GM19324 (cell line): ENCODE results near the gene RESF1.
A peak's percentile ranks its signal among the peaks of the same experiment; 100 is the strongest.
"Not testable (repeated sequence)": the region's sequence is repeated elsewhere in the genome, so short reads cannot be mapped to it uniquely, and the experiment has no call there.

ENCODE experiments used
- ATAC-seq: cut with Tn5 transposase; IDR thresholded peaks from one replicate; pipeline ENCODE4 v1.9.1; 2021; ENCODE audit warnings: mild to moderate bottlenecking, moderate library complexity; ENCODE audit not compliant: unreplicated experiment, low FRiP score

Gene RESF1

GRCh38 chr12:31959161-31959700 is at the start of gene RESF1:
Gene RESF1, plus strand, starts transcription at chr12:31959415. Its CDS starts 21,541 bp downstream, at chr12:31980956.
- ATAC-seq, result peak; percentile 95

DNA sequence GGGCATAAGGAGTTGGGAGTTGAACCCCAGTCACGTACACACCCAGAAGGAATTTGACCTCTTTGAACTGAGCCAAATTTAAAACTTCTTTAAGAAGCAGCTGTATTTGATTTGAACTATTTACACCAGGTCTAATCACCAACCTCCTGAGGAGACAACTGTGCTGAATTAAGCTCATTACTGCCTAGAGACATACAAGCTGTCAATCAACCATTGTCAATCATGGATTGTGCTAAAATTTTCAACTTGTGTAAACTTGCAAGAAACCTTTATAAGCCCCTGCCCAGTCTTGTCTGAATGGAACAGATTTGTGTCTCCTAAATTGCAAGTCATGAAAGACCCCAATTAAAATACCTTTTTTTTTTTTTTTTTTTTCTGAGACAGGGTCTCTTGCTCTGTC is 44.3 kb upstream of the RESF1 start:
- no peak for ATAC-seq

DNA sequence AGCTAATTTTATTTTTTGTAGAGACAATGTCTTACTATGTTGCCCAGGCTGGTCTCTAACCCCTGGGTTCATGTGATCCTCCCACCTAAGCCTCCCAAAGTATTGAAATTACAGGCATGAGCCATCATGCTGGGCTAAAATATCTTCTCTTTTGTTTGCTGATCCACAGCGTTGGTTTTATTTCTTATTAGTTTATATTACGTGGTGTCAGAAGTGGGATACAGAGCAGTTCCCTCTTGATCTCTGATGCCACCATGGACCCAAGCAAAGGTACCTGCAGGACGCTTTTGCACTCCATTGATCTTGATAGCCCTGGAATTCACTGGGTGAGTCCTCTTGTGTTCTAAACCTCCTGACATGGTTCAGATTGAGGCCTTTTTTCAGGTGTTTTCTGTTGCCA is 43.8 kb upstream of the RESF1 start:
- no peak for ATAC-seq

GRCh38 chr12:31922341-31923062 is 36.7 kb upstream of the RESF1 start:
- no peak for ATAC-seq

GRCh38 chr12:31923063-31923412 is 36.2 kb upstream of the RESF1 start:
- ATAC-seq, result no peak

DNA sequence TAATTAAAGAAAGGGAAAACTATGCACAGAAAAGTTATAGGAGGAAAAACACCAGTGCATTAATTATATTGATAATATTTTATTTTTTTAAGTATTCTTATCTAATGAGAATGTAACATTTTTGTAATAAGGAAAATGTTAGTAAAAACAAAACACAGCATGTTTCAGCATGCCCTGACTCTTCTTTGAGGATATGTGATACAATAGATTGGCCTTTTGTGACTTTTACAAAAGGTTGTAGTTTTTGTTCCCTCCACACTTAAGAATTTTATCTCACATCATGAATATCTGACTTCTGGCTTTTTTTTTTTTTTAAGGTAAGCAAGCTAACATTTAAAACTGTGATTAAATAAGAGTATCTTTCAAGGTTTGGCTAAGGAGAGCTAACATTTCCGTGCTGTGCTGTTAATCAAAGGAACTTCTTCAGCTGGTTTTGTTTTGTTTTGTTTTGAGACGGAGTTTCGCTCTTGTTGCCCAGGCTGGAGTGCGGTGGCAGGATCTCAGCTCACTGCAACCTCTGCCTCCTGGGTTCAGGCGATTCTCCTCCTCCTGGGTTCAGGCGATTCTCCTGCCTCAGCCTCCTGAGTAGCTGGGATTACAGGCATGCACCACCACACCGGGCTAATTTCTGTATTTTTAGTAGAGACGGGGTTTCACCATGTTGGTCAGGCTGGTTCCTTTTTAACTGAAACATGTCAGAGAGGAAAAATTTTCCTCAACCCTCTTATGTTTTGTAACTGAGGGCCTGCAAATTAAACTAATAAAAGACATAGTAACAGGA is 30.8 kb upstream of the RESF1 start:
- ATAC-seq, result peak; percentile 69

GRCh38 chr12:31929027-31929526 is 30.1 kb upstream of the RESF1 start:
- ATAC-seq, result no peak

DNA sequence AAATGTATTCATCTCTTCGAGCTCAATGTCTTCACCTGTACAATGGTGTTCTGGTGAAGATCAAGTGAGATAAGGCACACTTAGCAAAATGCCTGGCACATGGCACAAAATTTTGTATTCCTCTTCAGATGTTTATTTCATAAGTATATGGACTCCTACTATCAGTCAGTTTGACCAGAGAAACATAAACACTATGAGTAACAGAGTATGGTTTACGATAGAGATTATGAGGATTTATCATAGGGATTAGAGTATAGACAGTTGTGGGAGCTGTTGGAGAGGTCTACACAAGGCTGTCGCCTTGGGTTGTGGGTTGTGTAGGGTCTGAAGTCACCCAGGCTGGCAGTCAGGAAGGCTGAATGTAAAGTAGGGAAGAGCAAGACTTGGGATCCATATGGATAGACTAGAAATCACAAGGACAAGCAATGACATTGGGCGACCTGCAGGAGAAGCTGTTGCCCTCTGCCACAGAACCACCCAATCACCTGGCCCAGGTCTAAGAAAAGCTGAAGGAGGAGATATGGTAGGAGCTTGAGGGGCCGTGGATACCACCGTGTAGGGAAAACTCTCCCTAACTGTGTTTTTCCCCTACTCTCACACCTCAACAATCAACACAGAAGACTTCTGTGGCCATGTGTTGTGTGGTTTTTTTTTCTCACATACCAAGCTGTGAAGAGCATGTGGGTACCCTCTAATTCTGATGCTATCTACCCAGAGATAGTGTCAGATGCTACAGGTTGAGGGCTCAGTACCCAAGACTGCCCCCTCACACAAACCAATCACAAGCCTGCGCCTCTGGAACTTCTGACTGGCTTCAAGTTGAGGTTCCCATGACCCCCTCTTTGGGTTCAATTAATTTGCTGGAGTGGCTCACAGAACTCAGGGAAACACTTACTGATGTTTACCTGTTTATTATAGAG is 27.2 kb upstream of the RESF1 start:
- ATAC-seq, result no peak

DNA sequence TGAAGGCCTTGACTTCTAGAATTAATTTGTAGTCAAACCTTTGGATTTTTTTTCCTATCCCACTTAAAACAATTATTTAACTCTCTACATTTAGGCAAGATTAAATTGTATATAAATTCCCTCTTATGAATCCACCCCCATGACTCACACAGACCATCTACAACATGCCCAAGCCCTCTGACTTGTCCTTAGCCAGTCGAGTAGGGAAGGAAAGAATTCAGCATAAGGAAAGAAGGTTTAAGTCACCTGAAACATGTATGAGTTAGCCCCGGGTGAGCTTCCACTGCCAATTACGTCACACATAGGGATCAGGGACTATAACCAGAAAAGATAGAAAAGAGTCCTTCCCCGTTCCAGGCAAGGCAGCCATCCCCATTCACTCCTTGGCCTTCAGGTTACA is 14.9 kb upstream of the RESF1 start:
- ATAC-seq, result no peak

DNA sequence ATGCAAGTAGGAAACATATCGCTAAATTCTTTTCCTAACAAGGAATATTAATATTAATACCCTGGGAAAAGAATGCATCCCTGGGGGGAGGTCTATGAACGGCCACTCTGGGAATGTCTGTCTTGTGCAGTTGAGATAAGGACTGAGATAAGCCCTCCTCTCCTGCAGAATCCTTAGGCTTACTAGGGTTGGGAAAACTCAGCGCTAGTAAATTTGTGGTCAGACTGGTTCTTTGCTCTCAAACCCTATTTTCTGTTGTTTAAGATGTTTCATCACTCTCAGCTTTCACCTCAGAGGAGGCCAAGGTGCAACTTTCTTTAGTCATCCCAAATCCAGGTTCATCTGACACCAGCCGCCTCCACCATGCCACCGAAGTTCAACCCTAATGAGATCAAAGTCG is 11.2 kb upstream of the RESF1 start:
- ATAC-seq, result no peak

- ATAC-seq, result not testable (repeated sequence)
Measured at GRCh38 chr12:31948697-31949359, 10.4 kb upstream of the RESF1 start.

DNA sequence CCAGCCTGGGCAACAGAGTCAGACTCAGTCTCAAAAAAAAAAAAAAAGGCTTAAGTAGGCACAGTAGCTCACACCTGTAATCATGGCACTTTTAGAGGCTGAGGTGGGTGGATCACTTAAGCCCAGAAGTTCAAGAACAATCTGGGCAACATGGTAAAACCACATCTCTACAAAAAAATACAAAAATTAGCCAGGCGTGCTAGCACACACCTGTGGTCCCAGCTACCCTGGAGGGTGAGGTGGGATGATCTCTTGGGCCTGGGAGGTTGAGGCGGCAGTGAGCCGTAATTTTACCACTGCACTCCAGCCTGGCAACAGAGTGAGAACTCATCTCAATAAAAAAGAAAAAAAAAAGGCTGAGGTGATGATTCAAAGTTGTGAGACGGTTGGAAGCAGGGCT is 9.1 kb upstream of the RESF1 start:
- no peak for ATAC-seq

- ATAC-seq, result no peak
Measured at GRCh38 chr12:31950492-31950891, 8.7 kb upstream of the RESF1 start.

GRCh38 chr12:31951008-31951407 is 8.2 kb upstream of the RESF1 start:
- ATAC-seq, result no peak

- ATAC-seq, result no peak
Measured at GRCh38 chr12:31951939-31952338, 7.3 kb upstream of the RESF1 start.

GRCh38 chr12:31952418-31952817 is 6.8 kb upstream of the RESF1 start:
- ATAC-seq, result no peak

DNA sequence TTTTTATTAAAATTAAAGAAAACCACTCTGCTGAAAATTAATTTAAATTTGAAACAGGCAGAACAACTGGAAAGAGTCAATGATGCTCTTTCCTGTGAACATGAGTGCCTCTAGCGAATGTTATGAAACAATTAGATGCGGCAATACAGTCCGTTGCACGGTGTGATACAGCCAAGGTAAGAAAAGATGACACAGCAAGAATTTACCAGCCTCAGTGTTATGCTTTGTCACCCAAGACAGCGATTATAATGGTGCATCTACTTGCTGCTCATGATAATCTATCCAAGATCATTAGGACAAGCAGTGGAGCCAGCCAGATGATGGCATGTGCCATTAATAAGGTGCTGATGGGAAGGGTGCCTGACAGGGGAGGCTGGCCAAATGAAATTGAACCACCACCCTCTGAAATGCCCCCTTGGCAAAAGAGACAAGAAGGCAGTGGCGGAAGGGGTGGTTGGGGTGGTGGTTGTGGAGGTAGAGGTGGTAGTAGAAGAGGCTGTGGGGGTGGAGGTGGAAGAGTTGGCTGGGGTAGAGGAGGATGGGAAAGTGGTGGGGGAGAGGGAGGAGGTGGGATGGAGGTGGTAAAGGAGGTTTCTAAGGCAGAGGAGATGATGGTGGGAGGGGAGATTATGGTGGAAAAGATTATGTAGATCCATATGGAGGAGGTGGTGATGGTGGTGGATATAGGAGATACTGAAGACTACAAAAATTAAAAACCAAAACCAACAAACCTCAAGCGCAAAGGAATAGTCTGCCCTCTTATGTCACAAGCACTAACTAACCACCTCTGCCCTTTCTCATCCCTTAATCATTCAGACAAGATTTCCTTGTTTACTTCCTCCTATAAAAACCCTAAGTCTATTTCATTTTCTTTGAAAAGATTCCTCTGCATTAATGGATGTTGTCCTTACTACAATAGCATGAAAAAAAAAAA is 4.0 kb upstream of the RESF1 start:
- no peak for ATAC-seq

GRCh38 chr12:31958569-31959160 is 550 bp upstream of the RESF1 start:
- ATAC-seq, result no peak
